Measurements from ENCODE around the gene DTNBP1.

DTNBP1 gene

DNA sequence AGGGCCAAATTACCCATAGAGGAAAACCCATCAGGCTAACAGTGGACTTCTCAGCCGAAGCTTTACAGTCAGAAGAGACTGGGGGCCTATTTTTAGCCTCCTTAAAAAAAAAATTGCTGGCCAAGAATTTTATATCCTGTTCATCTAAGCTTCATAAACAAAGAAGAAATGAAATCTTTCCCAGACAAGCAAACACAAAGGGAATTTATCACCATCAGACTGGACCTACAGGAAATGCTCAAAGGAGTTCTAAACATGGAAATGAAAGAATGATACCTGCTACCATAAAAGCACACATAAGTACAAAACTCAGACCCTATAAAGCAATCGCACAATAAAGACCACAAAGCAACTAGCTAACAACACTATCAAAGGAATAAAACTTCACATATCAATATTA, 19.3 kb downstream of the DTNBP1 start:
- TF ChIP-seq, protein P1, sequence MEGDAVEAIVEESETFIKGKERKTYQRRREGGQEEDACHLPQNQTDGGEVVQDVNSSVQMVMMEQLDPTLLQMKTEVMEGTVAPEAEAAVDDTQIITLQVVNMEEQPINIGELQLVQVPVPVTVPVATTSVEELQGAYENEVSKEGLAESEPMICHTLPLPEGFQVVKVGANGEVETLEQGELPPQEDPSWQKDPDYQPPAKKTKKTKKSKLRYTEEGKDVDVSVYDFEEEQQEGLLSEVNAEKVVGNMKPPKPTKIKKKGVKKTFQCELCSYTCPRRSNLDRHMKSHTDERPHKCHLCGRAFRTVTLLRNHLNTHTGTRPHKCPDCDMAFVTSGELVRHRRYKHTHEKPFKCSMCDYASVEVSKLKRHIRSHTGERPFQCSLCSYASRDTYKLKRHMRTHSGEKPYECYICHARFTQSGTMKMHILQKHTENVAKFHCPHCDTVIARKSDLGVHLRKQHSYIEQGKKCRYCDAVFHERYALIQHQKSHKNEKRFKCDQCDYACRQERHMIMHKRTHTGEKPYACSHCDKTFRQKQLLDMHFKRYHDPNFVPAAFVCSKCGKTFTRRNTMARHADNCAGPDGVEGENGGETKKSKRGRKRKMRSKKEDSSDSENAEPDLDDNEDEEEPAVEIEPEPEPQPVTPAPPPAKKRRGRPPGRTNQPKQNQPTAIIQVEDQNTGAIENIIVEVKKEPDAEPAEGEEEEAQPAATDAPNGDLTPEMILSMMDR (IDR thresholded peaks at IDR 0.05; ENCODE audit: borderline replicate concordance, control extremely low read depth, extremely low read depth, insufficient read depth, missing control alignments), result no peak
- no peak for DNase-seq (ENCODE audit: low spot score)
- in situ Hi-C loops (cut with MboI; ENCODE audit: low sequenced_read_pairs, unreplicated experiment), result loop anchor here (25.0 kb wide), 1 partner anchor 1431 kb away; no protein-coding TSS in a partner anchor

DNA sequence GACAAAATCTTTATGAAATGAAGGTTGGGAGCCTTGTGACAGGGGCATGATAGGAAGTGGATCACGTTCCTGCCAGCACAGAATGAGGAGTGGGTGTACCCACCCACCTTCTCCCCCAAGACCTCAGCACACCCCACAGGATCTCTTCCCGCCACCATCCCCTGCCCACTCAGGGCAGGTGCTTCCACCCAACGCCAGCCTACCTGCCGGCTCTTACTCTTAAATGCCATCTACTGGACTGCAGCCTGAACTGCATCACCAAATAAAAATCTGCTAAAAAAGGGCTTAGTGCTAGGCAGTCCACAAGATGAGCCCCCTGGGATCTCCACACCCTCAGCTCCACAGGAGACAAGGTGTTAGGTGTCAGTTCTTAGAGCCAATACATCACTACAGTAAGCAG, 20.6 kb downstream of the DTNBP1 start:
- no peak for DNase-seq (ENCODE audit: low spot score)
- in situ Hi-C loops (cut with MboI; ENCODE audit: low sequenced_read_pairs, unreplicated experiment), result loop anchor here (25.0 kb wide), 1 partner anchor 1430 kb away; no protein-coding TSS in a partner anchor
- TF ChIP-seq, protein P1 (IDR thresholded peaks at IDR 0.05; ENCODE audit: borderline replicate concordance, control extremely low read depth, extremely low read depth, insufficient read depth, missing control alignments), result no peak

DNA sequence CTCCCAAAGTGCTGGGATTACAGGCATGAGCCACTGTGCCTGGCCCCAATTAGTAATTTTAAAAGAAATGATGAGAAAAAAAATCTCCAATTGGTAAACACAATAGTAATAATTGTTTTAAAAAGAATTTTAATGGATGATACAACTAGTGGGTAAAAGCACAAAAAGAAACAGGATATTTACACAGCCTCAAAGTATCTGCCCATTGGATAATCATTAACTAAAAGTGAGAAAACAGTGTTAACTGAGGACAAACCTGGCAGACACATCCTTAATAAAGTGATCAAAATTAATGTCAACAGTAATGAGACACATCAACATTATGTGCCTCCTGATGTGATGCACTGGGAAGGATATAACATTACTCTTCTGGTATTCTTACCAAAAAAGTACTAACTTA, 24.5 kb downstream of the DTNBP1 start:
- in situ Hi-C loops (cut with MboI; ENCODE audit: low sequenced_read_pairs, unreplicated experiment), result loop anchor here (25.0 kb wide), 1 partner anchor 1426 kb away; no protein-coding TSS in a partner anchor
- TF ChIP-seq, protein P1 (IDR thresholded peaks at IDR 0.05; ENCODE audit: borderline replicate concordance, control extremely low read depth, extremely low read depth, insufficient read depth, missing control alignments), result no peak
- no peak for DNase-seq (ENCODE audit: low spot score)

DNA sequence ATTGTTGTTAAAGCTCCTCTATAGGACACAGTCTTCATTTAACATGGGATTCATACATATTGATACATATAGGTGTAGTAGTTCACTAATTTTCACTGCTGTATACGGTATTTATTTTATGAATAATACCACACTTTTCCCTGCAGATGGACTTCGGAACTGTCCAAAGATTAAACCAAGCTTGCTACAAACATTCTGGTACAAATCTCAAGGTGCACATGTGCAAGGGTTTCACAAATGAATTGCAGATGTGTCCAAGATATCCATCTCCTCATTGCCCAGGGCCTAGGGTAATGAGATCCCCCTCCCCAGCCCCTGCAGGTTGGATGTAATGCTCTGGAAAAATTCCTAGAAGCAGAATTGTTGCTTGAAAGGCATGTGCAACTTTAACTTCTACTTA, 31.4 kb downstream of the DTNBP1 start:
- no peak for DNase-seq (ENCODE audit: low spot score)
- in situ Hi-C loops (cut with MboI; ENCODE audit: low sequenced_read_pairs, unreplicated experiment), result loop anchor here (25.0 kb wide), 1 partner anchor 1419 kb away; no protein-coding TSS in a partner anchor
- TF ChIP-seq, protein P1 (IDR thresholded peaks at IDR 0.05; ENCODE audit: borderline replicate concordance, control extremely low read depth, extremely low read depth, insufficient read depth, missing control alignments), result no peak

DNA sequence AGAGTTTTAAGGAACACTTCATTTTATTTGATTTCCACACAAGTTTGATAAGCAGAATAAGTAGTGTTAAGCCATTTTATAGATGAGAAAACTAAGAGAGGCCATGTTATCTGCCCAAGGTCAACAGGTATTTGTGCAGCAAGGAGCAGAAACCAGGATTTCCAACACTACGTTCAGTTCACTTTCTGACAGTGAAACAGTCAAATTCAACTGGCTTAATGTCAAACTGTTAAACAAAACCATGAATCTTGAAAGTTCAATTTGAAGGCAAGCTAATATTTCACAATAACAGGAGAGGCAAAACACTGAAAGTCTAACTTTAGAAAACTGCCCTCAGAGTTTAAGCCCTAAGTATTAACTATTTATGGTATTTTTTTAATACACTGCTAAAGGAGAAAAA, 32.6 kb downstream of the DTNBP1 start:
- TF ChIP-seq, protein P1 (IDR thresholded peaks at IDR 0.05; ENCODE audit: borderline replicate concordance, control extremely low read depth, extremely low read depth, insufficient read depth, missing control alignments), result no peak
- in situ Hi-C loops (cut with MboI; ENCODE audit: low sequenced_read_pairs, unreplicated experiment), result loop anchor here (25.0 kb wide), 1 partner anchor 1418 kb away; no protein-coding TSS in a partner anchor
- DNase-seq (ENCODE audit: low spot score), result no peak

DNA sequence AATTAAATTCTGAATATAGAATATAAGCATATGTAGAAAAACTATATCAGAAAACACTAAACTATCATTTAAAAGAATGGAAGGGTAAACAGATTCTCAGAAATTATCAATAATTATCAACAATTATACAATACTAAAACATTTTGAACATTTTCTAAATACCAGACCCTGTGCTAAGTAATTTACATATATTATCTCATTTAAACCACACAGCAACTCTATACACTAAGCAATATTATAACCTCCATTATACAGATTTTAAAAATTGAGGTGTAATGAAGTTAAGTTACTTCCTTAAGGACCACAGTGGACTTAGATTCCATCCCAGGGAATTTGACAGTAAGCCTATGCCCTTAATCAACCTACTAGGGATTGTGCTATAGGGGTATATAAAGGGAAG, 33.3 kb downstream of the DTNBP1 start:
- TF ChIP-seq, protein P1 (IDR thresholded peaks at IDR 0.05; ENCODE audit: borderline replicate concordance, control extremely low read depth, extremely low read depth, insufficient read depth, missing control alignments), result no peak
- in situ Hi-C loops (cut with MboI; ENCODE audit: low sequenced_read_pairs, unreplicated experiment), result loop anchor here (25.0 kb wide), 1 partner anchor 1417 kb away; no protein-coding TSS in a partner anchor
- DNase-seq (ENCODE audit: low spot score), result no peak

All from GM13976 (cell line).